Neural progenitor cell (in vitro differentiated cells): Measurements from ENCODE around the gene DTNBP1.

Experiments used
- CTCF ChIP-seq: fragments of 200-600 bp; sonication (generic); IDR thresholded peaks from 2 replicates; pipeline ENCODE4 v1.5.1; 2017; ENCODE audit warnings: antibody characterized with exemption, mild to moderate bottlenecking
- EZH2 ChIP-seq: fragments of 200-600 bp; sonication (generic); IDR thresholded peaks from 2 replicates; pipeline ENCODE4 v1.6.1; 2017; ENCODE audit warnings: antibody characterized with exemption, mild to moderate bottlenecking, moderate library complexity
- EZH2phosphoT487 ChIP-seq: fragments of 200-600 bp; sonication (generic); IDR thresholded peaks from 2 replicates; pipeline ENCODE4 v1.6.1; 2017; ENCODE audit warnings: antibody characterized with exemption

GRCh38 chr6:15551798-15552197 lies 111.0 kb downstream of the DTNBP1 start:
- TF ChIP-seq CTCF: no peak
- no peak for TF ChIP-seq EZH2phosphoT487
- TF ChIP-seq EZH2: no peak
